Smooth muscle cell (in vitro differentiated cells): ENCODE data around the gene UCKL1. TPM values are rescaled to one million over a fixed set of nuclear protein-coding genes. Genes with fewer than 3 reads are reported as not detected.

Experiments
- DNase-seq: peaks from one replicate; lab custom pipeline; 2025; ENCODE audit not compliant: unreplicated experiment; lab: John Stamatoyannopoulos, UW
- H2AFZ ChIP-seq: fragments of 200-600 bp; sonication (generic); 2 replicates; pipeline ENCODE4 v1.6.0; 2016; ENCODE audit warnings: antibody characterized with exemption, low read depth, mild to moderate bottlenecking
- H3F3A ChIP-seq: fragments of 200-600 bp; sonication (generic); 2 replicates; pipeline ENCODE4 v1.6.0; 2017; ENCODE audit warnings: antibody characterized with exemption, low read depth
- H3K27ac ChIP-seq: fragments of 200-600 bp; sonication (generic); 2 replicates; pipeline ENCODE4 v1.5.1; 2016; ENCODE audit warnings: low read depth, mild to moderate bottlenecking
- H3K27me3 ChIP-seq: fragments of 200-600 bp; sonication (generic); 2 replicates; pipeline ENCODE4 v1.6.1; 2016; ENCODE audit warnings: low read depth, mild to moderate bottlenecking
- H3K36me3 ChIP-seq: fragments of 200-600 bp; sonication (generic); 2 replicates; pipeline ENCODE4 v1.5.1; 2016; ENCODE audit warnings: low read depth
- H3K4me1 ChIP-seq: fragments of 200-600 bp; sonication (generic); 2 replicates; pipeline ENCODE4 v1.5.1; 2016; ENCODE audit warnings: low read depth
- H3K4me2 ChIP-seq: fragments of 200-600 bp; sonication (generic); 2 replicates; pipeline ENCODE4 v1.6.0; 2016; ENCODE audit warnings: mild to moderate bottlenecking
- H3K4me3 ChIP-seq: fragments of 200-600 bp; sonication (generic); 2 replicates; pipeline ENCODE4 v1.5.1; 2016; ENCODE audit warnings: mild to moderate bottlenecking
- H3K79me2 ChIP-seq: fragments of 200-600 bp; sonication (generic); 2 replicates; pipeline ENCODE4 v1.6.0; 2016; ENCODE audit warnings: low read depth, mild to moderate bottlenecking
- H3K9ac ChIP-seq: fragments of 200-600 bp; sonication (generic); 2 replicates; pipeline ENCODE4 v1.6.0; 2016; ENCODE audit warnings: low read depth
- H3K9me3 ChIP-seq: fragments of 200-600 bp; sonication (generic); replicated peaks from 2 replicates; pipeline ENCODE4 v1.5.1; 2016; ENCODE audit warnings: low read depth
- H4K20me1 ChIP-seq: fragments of 200-600 bp; sonication (generic); 2 replicates; pipeline ENCODE4 v1.6.0; 2016; ENCODE audit warnings: low read depth
- WGBS: methylation state at CpG from one replicate; pipeline ENCODE4 v1.1.7; 2016; ENCODE audit warnings: low lambda C conversion rate; 5-methylcytosine and 5-hydroxymethylcytosine counted together
- polyA plus RNA-seq: library from polyadenylated mRNA; unstranded; fragments of >200 nt; fragmentation: Nextera tagmentation; extraction: Ambion mirVana; gene quantifications from 2 replicates; pipeline ENCODE4 v1.2.1, GENCODE V29; 2016
- total RNA-seq: library from RNA; depleted of rRNA; stranded (reverse); fragments of >200 nt; gene quantifications from 2 replicates; pipeline ENCODE4 v1.2.3, GENCODE V29; 2014
- TF ChIP-seq, protein P1 (sequence below): fragments of 200-600 bp; sonication (generic); IDR thresholded peaks from 2 replicates; pipeline ENCODE4 v1.5.1; 2017; ENCODE audit warnings: borderline replicate concordance, mild to moderate bottlenecking, antibody characterized with exemption; ENCODE audit not compliant: insufficient read depth, poor library complexity, severe bottlenecking

The UCKL1 gene
- total and polyA plus RNA-seq, 2 experiments from 2014 or later, result 17.2 to 22.6 TPM

DNA sequence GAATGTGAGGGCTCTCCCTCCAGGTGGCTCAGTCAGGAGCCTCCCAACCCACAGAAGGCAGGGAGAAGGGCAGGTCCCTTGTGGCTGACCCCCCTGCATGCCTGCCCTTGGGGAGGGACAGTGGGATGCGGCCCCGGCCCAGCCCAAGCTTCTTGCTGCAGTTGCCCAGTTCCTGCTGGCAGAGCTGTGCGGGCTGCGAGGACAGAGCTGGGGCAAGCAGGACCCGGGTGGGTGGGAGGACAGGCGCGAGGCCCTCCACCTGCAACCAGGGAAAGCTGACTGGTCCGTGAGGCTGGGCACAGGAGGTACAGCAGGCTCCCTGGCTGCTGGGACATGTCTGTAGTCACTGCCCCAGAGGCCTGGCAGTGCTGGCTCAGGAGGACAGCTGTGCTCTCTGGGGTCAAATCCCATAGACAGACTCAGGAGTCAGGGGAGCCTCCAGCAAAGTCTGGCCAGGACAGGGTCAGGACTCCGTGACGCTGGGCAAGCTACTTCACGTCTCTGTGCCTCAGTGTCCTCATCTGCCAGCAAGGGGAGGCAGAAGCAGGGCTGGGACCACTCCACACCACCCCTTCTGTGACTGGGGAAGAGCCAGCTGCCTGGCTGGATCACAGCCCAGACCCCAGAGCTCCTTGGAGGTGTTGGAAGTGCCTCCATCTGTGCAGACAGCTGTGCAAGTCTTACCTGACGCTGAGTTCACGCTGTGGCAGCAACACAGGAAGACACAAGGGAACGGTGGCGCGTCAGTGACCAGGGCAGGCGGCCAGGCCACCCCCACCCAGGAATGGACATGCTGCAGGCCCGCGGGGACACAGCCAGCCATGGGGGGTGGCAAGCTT is 13.0 kb downstream of the UCKL1 start:
- no peak overlapping the region for H3K9ac ChIP-seq
- no peaks in the 10 kb centered on the region for H3K27me3 ChIP-seq
- H3F3A ChIP-seq, result peaks cover 7% of the 10 kb centered on the region
- H3K36me3 ChIP-seq, result no peaks in the 10 kb centered on the region
- no peak overlapping the region for H3K4me3 ChIP-seq
- no peak for DNase-seq
- H2AFZ ChIP-seq, result no peak overlapping the region
- no peaks in the 10 kb centered on the region for H3K4me1 ChIP-seq
- H3K4me2 ChIP-seq, result no peak overlapping the region
- TF ChIP-seq, protein P1, sequence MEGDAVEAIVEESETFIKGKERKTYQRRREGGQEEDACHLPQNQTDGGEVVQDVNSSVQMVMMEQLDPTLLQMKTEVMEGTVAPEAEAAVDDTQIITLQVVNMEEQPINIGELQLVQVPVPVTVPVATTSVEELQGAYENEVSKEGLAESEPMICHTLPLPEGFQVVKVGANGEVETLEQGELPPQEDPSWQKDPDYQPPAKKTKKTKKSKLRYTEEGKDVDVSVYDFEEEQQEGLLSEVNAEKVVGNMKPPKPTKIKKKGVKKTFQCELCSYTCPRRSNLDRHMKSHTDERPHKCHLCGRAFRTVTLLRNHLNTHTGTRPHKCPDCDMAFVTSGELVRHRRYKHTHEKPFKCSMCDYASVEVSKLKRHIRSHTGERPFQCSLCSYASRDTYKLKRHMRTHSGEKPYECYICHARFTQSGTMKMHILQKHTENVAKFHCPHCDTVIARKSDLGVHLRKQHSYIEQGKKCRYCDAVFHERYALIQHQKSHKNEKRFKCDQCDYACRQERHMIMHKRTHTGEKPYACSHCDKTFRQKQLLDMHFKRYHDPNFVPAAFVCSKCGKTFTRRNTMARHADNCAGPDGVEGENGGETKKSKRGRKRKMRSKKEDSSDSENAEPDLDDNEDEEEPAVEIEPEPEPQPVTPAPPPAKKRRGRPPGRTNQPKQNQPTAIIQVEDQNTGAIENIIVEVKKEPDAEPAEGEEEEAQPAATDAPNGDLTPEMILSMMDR, result no peak
- H3K79me2 ChIP-seq, result peaks cover 16% of the 10 kb centered on the region
- H4K20me1 ChIP-seq, result peaks cover 96% of the 10 kb centered on the region
- no peaks in the 10 kb centered on the region for H3K9me3 ChIP-seq
- H3K27ac ChIP-seq, result no peak overlapping the region
- 96% methylated on average over 15 of the region's 19 CpGs for WGBS

DNA sequence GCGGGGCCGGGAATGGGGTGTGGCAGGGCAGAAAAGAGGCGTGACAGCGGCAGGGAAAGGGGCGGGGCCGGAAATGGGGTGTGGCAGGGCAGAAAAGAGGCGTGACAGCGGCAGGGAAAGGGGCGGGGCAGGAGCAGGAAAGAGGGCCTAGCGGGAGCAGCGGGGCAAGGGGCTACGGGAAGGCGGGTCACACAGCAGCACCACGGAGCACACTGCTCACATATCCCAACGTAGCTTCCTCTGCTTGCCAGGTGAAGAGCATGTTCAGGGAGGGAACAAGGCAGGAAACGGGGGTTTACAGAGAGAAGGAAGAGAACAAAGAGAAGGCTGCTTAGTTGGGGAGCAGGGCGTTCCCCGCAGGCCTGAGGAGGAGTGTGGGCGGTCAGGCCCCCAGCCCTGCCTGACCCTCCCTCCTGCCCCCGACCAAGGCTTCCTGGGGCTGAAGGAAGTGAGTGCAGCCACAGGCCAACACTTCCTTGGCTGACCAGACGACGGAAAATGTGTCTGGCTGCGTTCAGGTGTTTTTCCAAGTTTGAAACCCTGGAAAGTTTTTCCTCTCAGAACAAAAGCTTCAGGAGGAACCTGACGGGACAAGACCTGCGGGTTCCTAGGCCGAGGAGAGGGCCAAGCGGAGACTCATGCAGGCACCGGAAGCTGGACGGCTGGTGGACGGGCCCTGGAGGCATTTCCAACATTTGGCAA is 13.8 kb downstream of the UCKL1 start:
- no peak overlapping the region for H3K9ac ChIP-seq
- no peaks in the 10 kb centered on the region for H3K36me3 ChIP-seq
- no peak for DNase-seq
- H4K20me1 ChIP-seq, result peaks cover 96% of the 10 kb centered on the region
- H2AFZ ChIP-seq, result no peak overlapping the region
- 75% methylated on average over 23 of the region's 30 CpGs for WGBS
- peaks cover 14% of the 10 kb centered on the region for H3F3A ChIP-seq
- no peaks in the 10 kb centered on the region for H3K27me3 ChIP-seq
- H3K9me3 ChIP-seq, result no peaks in the 10 kb centered on the region
- H3K4me2 ChIP-seq, result no peak overlapping the region
- no peak overlapping the region for H3K4me3 ChIP-seq
- no peaks in the 10 kb centered on the region for H3K4me1 ChIP-seq
- TF ChIP-seq, protein P1, result no peak
- peak overlapping the region; percentile 24 for H3K27ac ChIP-seq
- H3K79me2 ChIP-seq, result peaks cover 11% of the 10 kb centered on the region

DNA sequence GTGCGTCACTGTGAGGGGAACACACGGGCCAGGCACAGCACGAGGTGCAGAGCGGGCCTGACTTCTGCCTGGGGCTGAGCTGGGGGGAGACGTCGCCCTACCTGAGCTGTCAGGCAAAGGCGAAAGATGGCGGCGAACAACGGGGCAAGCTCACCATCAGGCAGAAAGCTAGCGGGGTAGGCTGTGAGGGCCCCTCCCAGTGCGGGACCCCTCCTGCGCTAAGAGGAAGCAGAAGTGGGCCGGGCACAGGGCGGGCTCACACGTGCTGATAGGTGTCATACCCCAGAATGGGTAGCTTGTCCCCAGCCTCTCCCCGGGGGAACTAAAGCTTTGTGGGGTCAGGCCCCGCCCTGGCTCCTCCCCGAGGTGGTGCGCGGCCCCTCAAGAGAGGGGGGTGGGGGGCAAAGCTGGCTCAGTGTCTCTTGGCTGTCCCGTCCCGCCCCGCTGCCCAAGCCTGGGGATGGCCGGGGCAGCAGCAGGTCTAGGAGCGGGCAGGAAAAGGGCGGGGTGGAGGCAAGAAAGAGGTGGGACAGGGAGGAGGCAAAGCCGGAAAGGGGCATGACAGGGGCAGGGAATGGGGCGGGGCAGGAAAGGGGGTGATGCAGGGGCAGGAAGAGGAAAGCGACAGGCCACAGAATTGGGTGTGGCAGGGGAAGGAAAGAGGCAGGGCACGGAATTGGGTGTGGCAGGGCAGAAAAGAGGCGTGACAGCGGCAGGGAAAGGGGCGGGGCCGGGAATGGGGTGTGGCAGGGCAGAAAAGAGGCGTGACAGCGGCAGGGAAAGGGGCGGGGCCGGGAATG is 14.7 kb downstream of the UCKL1 start:
- no peak for DNase-seq
- H3K4me2 ChIP-seq, result no peak overlapping the region
- WGBS, result 75% methylated on average over 26 of the region's 39 CpGs
- no peaks in the 10 kb centered on the region for H3K4me1 ChIP-seq
- TF ChIP-seq, protein P1, result no peak
- no peaks in the 10 kb centered on the region for H3K27me3 ChIP-seq
- H3K9ac ChIP-seq, result no peak overlapping the region
- no peak overlapping the region for H3K4me3 ChIP-seq
- H4K20me1 ChIP-seq, result peaks cover 96% of the 10 kb centered on the region
- no peak overlapping the region for H3K27ac ChIP-seq
- peaks cover 14% of the 10 kb centered on the region for H3F3A ChIP-seq
- H2AFZ ChIP-seq, result no peak overlapping the region
- H3K79me2 ChIP-seq, result peaks cover 6% of the 10 kb centered on the region
- no peaks in the 10 kb centered on the region for H3K9me3 ChIP-seq
- H3K36me3 ChIP-seq, result no peaks in the 10 kb centered on the region
